GM19193 (cell line): ENCODE results near the gene TMEM213.

ENCODE experiments used
- POLR2A ChIP-seq: IDR thresholded peaks from 4 replicates; pipeline ENCODE4 v1.6.1; 2011; ENCODE audit not compliant: insufficient read depth, insufficient read length; ENCODE audit errors: extremely low read depth

TMEM213 gene

GRCh38 chr7:138825049-138825721, 27.4 kb downstream of the TMEM213 start:
- TF ChIP-seq POLR2A, result no peak

GRCh38 chr7:138828302-138828701, 30.5 kb downstream of the TMEM213 start:
- TF ChIP-seq POLR2A, result no peak

GRCh38 chr7:138829335-138829734, 31.5 kb downstream of the TMEM213 start:
- TF ChIP-seq POLR2A, result no peak

DNA sequence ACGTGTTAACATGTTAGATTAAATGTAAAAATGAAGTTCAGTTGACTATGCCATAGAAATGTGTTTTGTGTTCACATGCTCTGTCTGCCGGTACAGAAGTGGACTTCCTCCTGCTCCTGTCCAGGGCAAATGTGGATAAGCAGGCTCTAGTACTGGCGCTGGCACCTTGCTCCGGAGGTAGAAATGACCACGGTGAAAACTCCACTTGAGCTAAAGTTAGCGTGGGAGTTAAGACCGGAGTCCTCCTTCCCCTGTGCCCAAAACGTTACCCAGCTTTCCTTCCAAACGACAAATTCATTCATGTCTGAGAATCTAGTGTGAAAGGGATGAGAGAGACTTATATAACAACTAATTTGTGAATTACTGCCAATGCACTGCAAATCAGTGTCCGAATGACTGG, 35.2 kb downstream of the TMEM213 start:
- no peak for TF ChIP-seq POLR2A

DNA sequence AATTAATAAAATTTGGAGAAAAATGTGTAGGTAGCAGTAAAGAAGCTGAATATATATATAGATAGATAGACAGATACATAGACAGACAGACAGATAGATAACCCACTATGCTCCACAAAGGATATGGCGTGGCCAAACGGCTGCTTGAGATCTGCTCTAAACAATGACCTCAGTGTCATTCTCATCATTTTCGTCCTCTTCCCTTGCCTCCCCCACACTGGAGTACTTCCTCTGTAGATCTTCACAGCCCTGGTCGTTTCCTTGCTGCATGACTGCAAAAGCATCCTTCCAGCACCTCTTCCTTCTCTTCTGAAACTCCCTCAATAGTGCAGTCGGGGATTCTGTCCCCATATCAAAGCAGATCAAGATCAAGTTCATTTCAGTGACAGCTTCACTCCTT, 35.8 kb downstream of the TMEM213 start:
- no peak for TF ChIP-seq POLR2A

- no peak for TF ChIP-seq POLR2A
Observed at GRCh38 chr7:138834583-138834982, 36.8 kb downstream of the TMEM213 start.

- no peak for TF ChIP-seq POLR2A
Observed at GRCh38 chr7:138835087-138835486, 37.3 kb downstream of the TMEM213 start.

- TF ChIP-seq POLR2A, result no peak
Observed at GRCh38 chr7:138837627-138838026, 39.8 kb downstream of the TMEM213 start.

DNA sequence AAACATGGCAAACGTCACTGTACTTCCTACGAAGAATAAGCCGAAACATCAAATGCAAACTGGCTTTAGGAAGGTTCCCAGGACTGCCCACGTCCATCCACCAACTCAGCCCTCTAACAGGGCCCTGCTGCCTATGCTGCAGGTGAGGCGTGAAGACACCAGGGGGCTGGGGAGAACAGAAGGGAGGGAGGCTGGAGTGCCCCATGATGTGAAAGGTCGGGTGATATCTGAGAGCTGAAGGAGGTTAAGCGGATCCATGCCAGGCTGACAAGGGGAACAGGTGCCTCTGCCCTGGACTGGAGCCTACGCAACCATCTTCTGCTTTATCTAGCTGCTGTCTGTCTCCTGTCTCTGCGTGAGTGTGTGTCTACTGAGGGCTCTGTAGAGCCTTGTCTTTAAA, 40.4 kb downstream of the TMEM213 start:
- TF ChIP-seq POLR2A, result no peak

DNA sequence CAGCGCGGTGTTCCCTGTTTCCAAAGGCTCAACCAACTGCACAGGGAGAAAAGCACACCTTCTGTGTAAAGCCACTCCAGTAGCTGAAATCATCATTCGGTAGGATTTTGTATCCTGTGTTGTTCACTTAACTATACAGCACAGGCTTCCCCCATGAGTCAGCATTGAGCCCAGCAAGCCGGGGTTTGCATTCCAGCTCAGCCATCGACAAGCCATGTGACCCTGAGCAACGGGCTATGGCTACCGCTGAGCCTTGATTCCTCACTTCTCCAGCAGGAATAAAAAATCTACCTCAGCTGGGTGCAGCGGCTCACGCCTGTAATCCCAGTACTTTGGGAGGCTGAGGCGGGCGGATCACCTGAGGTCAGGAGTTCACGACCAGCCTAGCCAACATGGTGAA, 44.3 kb downstream of the TMEM213 start:
- TF ChIP-seq POLR2A, result no peak

- no peak for TF ChIP-seq POLR2A
Observed at GRCh38 chr7:138843632-138844580, 46.1 kb downstream of the TMEM213 start.

DNA sequence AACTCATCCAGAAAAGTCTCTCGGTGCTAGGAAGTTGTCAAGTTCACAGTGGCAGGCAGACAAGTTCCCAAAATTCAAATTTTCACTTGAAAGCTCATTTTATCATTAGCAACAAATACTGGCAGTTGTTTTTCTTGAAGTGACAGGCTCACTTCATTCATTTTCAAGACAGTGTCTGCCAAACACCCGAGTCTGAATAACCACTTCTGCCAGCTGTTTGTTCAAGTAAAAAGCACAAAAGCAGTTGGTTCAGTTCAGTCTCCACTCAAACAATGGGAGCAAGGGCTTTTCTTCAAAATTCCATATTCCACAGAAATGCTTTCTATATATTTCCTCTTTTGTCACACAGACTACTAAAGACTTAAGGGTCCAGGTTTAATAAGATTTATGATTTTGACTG, 47.9 kb downstream of the TMEM213 start:
- no peak for TF ChIP-seq POLR2A

DNA sequence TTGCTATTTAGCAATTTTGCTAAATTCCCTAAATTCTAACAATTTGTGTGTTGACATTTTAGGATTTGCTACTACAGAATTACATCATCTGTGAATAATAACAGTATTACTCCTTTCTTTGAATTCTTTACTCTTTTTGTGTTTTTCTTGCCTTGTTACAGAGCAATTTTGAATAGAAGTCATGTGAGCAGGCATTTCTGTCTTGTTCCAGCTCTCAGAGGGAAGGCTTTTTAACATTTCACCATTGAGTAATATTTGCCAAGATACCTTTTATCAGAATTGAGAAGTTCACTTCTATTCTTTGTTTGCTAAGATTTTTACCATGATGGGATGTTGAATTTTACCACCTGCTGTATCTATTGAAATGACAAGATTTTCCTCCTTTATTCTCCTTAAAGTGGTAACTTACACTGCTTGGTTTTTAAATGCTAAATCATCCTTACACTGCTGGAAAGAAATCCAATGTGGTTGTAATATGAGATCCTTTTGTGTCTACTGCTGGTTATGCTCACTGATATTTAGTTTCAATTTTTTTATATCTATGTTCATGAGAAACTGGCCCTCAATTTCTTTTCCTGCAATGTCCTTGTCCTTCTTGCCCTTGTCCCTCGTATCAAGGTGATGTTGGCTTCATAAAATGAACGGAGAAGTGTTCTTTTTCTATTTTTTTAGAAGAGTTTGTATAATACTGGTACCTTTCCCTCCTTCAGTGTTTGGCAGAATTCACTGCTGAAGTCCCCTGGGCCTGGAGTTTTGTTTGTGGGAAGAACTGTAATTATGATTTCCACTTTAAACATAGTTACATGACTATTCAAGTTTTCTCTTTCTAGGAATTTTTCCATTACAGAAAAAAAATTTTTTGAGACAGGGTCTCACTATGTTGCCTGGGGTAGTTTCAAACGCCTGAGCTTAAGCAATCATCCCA, 50.5 kb downstream of the TMEM213 start:
- no peak for TF ChIP-seq POLR2A

DNA sequence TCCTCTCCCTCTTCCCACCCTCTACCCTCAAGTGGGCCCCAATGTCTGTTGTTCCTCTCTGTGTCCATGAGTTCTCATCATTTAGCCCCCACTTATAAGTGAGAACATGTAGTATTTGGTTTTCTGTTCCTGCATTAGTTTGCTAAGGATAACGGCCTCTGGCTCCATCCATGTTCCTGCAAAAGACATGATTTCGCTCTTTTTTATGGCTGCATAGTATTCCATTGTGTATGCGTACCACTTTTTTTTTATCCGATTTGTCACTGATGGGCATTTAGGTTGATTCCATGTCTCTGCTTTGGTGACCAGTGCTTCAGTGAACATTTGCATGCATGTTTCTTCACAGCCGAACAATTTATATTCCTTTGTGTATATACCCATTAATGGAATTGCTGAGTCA, 51.9 kb downstream of the TMEM213 start:
- TF ChIP-seq POLR2A, result no peak

- TF ChIP-seq POLR2A, result no peak
Observed at GRCh38 chr7:138852469-138852868, 54.7 kb downstream of the TMEM213 start.
